K562 (cell line): ENCODE measurements around the gene ATAD3C. TPM values are rescaled to one million over a fixed set of nuclear protein-coding genes. Genes with fewer than 3 reads are reported as not detected.
A peak's percentile ranks its signal among the peaks of the same experiment; 100 is the strongest.

ENCODE experiments used
- ATF1 ChIP-seq, 2 experiments: fragments of 450-650 bp in 1 of 2; IDR thresholded peaks; 2 replicates each; pipeline ENCODE4 v1.6.1; 2016; ENCODE audit warnings: missing compliant biosample characterization in 1 of 2, missing genetic modification characterization in 1 of 2
- CBX1 ChIP-seq: sonication (generic); IDR thresholded peaks from 2 replicates; pipeline ENCODE4 v1.6.1; 2016; ENCODE audit warnings: antibody characterized with exemption, low read depth, mild to moderate bottlenecking
- CHD4 ChIP-seq: fragments of 200-600 bp; sonication (generic); IDR thresholded peaks from 3 replicates; pipeline ENCODE4 v1.6.1; 2012; ENCODE audit warnings: low read depth, mild to moderate bottlenecking, mixed read lengths, low read length, inconsistent platforms; ENCODE audit not compliant: insufficient read depth, insufficient replicate concordance, poor library complexity, severe bottlenecking
- DACH1 ChIP-seq: fragments of 450-650 bp; IDR thresholded peaks from 2 replicates; pipeline ENCODE4 v1.6.1; 2018; ENCODE audit not compliant: partially characterized antibody
- FUS ChIP-seq: fragments of 200-400 bp; formaldehyde crosslinking; optimal IDR thresholded peaks from 2 replicates; pipeline ENCODE3; 2017; ENCODE audit warnings: low read depth, low read length
- HDAC2 ChIP-seq: fragments of 450-650 bp; IDR thresholded peaks from 2 replicates; pipeline ENCODE4 v1.6.1; 2016; ENCODE audit warnings: mild to moderate bottlenecking
- RBFOX2 ChIP-seq: fragments of 200-400 bp; formaldehyde crosslinking; IDR thresholded peaks from 2 replicates; pipeline ENCODE4 v1.6.1; 2017; ENCODE audit warnings: low read depth, mild to moderate bottlenecking, low read length, moderate library complexity
- RCOR1 ChIP-seq, 2 experiments: IDR thresholded peaks; 2 replicates each; pipeline ENCODE4 v1.6.1; 2012; ENCODE audit warnings: low read depth in 2 of 2, low read length in 2 of 2, borderline replicate concordance in 1 of 2, improper control_type of control experiment in 1 of 2
- SREBF2 ChIP-seq: sonication (generic); formaldehyde crosslinking; IDR thresholded peaks from 2 replicates; pipeline ENCODE4 v1.4.0; 2020; ENCODE audit warnings: mild to moderate bottlenecking, missing genetic modification reagents
- ZNF507 ChIP-seq: conservative IDR thresholded peaks from 2 replicates; pipeline ENCODE4 v1.6.1; 2017; ENCODE audit warnings: missing genetic modification characterization, missing compliant biosample characterization
- ZNF780A ChIP-seq: fragments of 250-450 bp; sonication (Bioruptor Pico); IDR thresholded peaks from 2 replicates; pipeline ENCODE4 v1.5.0; 2021; ENCODE audit warnings: mild to moderate bottlenecking
- polyA plus RNA-seq, 8 experiments: library from polyadenylated mRNA; depleted of rRNA in 4 of 8; stranded (reverse) in 5 of 8; unstranded in 3 of 8; fragments of >200 nt; fragmentation: Nextera tagmentation in 2 of 8; fragmentation: Illumina TruSeq in 1 of 8; extraction: Ambion mirVana in 2 of 8; extraction: Trizol in 1 of 8; gene quantifications; 2 replicates each; pipeline versions ENCODE4 v1.2.1 to v1.2.3, GENCODE V29; 2011 to 2014; ENCODE audit warnings: inconsistent platforms in 1 of 8, missing spikeins in 1 of 8
- total RNA-seq, 7 experiments: library from RNA; depleted of rRNA in 6 of 7; stranded (reverse); fragments of >200 nt in 6 of 7; fragmentation: Illumina TruSeq in 2 of 7; extraction: Trizol in 2 of 7; gene quantifications; 2 replicates each; pipeline versions ENCODE4 v1.2.1 to v1.2.3, GENCODE V29; 2011 to 2021; ENCODE audit warnings: low replicate concordance in 1 of 7
- TF ChIP-seq, protein P1 (sequence below): fragments of 450-650 bp; IDR thresholded peaks from 2 replicates; pipeline ENCODE4 v1.6.1; 2017; ENCODE audit warnings: antibody characterized with exemption
- TF ChIP-seq, protein P2 (sequence below): sonication (generic); formaldehyde crosslinking; IDR thresholded peaks from 2 replicates; pipeline ENCODE4 v1.8.1; 2023; ENCODE audit warnings: mild to moderate bottlenecking, missing genetic modification reagents, moderate library complexity
- TF ChIP-seq, protein P3 (sequence below): fragments of 250-450 bp; sonication (Bioruptor Pico); IDR thresholded peaks from 2 replicates; pipeline ENCODE4 v1.4.0; 2020
- TF ChIP-seq, protein P4 (sequence below): fragments of 450-650 bp; IDR thresholded peaks from 2 replicates; pipeline ENCODE4 v1.6.1; 2016; ENCODE audit warnings: low read depth

Gene ATAD3C
- total and polyA plus RNA-seq, 9 of the 15 experiments (the other 6 are each of a cell fraction or from before 2014, with no cell fraction given): 0.03 to 0.18 TPM; not detected in 7

DNA sequence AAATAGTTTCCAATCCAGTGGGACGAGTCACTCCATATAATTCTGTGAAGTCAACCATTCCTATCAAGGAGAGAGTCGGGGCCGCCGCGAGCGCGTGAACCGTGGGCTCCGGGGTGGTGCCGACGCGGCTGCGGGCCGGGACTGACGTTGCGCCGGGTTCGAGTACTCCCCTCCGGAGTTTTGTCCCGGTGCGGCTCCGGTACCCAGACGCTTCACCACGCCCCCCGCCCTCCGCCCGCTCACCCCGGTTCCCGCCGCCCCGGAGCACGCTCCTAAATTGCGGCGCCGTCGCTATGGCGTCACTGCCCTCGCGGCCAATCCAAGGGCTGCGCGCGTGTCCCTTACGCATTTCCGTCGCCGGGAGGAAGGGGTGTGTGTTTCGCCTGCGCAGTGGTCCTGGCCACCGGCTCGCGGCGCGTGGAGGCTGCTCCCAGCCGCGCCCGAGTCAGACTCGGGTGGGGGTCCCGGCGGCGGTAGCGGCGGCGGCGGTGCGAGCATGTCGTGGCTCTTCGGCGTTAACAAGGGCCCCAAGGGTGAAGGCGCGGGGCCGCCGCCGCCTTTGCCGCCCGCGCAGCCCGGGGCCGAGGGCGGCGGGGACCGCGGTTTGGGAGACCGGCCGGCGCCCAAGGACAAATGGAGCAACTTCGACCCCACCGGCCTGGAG, 22.0 kb downstream of the ATAD3C start, which contains the start of gene ATAD3B (continued):
- TF ChIP-seq, protein P1, sequence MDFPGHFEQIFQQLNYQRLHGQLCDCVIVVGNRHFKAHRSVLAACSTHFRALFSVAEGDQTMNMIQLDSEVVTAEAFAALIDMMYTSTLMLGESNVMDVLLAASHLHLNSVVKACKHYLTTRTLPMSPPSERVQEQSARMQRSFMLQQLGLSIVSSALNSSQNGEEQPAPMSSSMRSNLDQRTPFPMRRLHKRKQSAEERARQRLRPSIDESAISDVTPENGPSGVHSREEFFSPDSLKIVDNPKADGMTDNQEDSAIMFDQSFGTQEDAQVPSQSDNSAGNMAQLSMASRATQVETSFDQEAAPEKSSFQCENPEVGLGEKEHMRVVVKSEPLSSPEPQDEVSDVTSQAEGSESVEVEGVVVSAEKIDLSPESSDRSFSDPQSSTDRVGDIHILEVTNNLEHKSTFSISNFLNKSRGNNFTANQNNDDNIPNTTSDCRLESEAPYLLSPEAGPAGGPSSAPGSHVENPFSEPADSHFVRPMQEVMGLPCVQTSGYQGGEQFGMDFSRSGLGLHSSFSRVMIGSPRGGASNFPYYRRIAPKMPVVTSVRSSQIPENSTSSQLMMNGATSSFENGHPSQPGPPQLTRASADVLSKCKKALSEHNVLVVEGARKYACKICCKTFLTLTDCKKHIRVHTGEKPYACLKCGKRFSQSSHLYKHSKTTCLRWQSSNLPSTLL: no peak
- TF ChIP-seq RCOR1 (IDR thresholded peaks at IDR 0.05; ENCODE audit: borderline replicate concordance in 1 of 2, low read depth in 2 of 2, low read length in 2 of 2) (no peak), CHD4 (no peak), HDAC2 (peak; percentile 67), FUS (no peak), DACH1 (no peak), SREBF2 (CRISPR knock-in tag) (no peak), ZNF507 (tag) (no peak), ATF1 (CRISPR knock-in tag; IDR thresholded peaks at IDR 0.05) (peak; percentile 96), ATF1 (tag; IDR thresholded peaks at IDR 0.05) (peak; percentile 99), RBFOX2 (peak; percentile 83), ZNF780A (CRISPR knock-in tag) (no peak), CBX1 (peak; percentile 65; the same call in 1 of the 2 replicates)
- TF ChIP-seq, protein P2, sequence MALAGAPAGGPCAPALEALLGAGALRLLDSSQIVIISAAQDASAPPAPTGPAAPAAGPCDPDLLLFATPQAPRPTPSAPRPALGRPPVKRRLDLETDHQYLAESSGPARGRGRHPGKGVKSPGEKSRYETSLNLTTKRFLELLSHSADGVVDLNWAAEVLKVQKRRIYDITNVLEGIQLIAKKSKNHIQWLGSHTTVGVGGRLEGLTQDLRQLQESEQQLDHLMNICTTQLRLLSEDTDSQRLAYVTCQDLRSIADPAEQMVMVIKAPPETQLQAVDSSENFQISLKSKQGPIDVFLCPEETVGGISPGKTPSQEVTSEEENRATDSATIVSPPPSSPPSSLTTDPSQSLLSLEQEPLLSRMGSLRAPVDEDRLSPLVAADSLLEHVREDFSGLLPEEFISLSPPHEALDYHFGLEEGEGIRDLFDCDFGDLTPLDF (CRISPR knock-in tag): peak; percentile 74
- TF ChIP-seq, protein P3, sequence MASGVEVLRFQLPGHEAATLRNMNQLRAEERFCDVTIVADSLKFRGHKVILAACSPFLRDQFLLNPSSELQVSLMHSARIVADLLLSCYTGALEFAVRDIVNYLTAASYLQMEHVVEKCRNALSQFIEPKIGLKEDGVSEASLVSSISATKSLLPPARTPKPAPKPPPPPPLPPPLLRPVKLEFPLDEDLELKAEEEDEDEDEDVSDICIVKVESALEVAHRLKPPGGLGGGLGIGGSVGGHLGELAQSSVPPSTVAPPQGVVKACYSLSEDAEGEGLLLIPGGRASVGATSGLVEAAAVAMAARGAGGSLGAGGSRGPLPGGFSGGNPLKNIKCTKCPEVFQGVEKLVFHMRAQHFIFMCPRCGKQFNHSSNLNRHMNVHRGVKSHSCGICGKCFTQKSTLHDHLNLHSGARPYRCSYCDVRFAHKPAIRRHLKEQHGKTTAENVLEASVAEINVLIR (CRISPR knock-in tag): peak; percentile 98
- TF ChIP-seq, protein P4, sequence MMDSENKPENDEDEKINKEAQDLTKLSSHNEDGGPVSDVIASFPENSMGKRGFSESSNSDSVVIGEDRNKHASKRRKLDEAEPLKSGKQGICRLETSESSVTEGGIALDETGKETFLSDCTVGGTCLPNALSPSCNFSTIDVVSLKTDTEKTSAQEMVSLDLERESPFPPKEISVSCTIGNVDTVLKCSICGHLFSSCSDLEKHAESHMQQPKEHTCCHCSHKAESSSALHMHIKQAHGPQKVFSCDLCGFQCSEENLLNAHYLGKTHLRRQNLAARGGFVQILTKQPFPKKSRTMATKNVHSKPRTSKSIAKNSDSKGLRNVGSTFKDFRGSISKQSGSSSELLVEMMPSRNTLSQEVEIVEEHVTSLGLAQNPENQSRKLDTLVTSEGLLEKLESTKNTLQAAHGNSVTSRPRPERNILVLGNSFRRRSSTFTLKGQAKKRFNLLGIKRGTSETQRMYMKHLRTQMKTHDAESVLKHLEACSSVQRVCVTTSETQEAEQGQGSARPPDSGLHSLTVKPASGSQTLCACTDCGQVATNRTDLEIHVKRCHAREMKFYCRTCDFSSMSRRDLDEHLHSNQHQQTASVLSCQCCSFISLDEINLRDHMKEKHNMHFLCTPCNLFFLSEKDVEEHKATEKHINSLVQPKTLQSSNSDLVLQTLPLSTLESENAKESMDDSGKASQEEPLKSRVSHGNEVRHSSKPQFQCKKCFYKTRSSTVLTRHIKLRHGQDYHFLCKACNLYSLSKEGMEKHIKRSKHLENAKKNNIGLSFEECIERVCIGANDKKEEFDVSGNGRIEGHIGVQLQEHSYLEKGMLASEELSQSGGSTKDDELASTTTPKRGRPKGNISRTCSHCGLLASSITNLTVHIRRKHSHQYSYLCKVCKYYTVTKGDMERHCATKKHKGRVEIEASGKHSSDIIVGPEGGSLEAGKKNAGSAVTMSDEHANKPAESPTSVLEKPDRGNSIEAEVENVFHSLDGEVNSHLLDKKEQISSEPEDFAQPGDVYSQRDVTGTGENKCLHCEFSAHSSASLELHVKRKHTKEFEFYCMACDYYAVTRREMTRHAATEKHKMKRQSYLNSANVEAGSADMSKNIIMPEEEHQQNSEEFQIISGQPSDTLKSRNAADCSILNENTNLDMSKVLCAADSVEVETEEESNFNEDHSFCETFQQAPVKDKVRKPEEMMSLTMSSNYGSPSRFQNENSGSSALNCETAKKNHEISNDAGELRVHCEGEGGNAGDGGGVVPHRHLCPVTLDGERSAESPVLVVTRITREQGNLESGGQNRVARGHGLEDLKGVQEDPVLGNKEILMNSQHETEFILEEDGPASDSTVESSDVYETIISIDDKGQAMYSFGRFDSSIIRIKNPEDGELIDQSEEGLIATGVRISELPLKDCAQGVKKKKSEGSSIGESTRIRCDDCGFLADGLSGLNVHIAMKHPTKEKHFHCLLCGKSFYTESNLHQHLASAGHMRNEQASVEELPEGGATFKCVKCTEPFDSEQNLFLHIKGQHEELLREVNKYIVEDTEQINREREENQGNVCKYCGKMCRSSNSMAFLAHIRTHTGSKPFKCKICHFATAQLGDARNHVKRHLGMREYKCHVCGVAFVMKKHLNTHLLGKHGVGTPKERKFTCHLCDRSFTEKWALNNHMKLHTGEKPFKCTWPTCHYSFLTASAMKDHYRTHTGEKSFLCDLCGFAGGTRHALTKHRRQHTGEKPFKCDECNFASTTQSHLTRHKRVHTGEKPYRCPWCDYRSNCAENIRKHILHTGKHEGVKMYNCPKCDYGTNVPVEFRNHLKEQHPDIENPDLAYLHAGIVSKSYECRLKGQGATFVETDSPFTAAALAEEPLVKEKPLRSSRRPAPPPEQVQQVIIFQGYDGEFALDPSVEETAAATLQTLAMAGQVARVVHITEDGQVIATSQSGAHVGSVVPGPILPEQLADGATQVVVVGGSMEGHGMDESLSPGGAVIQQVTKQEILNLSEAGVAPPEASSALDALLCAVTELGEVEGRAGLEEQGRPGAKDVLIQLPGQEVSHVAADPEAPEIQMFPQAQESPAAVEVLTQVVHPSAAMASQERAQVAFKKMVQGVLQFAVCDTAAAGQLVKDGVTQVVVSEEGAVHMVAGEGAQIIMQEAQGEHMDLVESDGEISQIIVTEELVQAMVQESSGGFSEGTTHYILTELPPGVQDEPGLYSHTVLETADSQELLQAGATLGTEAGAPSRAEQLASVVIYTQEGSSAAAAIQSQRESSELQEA: peak; percentile 93
